Cardiac fibroblast (primary cell): ENCODE results near the gene GOT1.

ENCODE experiments used
- DNase-seq, 2 donors: peaks; one replicate each; pipeline versions ENCODE4 v3.0.0 to v3.0.0-alpha.2; 2010; ENCODE audit warnings: low read depth in 2 of 2
- H3K4me3 ChIP-seq, 2 donors: replicated peaks in 1 of 2; 1 replicate in 1 of 2; 2 replicates in 1 of 2; pipeline ENCODE4 v1.5.1; 2011; ENCODE audit warnings: low read depth in 2 of 2, low read length in 2 of 2, mild to moderate bottlenecking in 2 of 2, moderate library complexity in 1 of 2
- CTCF ChIP-seq: IDR thresholded peaks from one replicate; pipeline ENCODE4 v1.5.1; 2011; ENCODE audit warnings: low read depth, mild to moderate bottlenecking, low read length, inconsistent platforms

Gene GOT1

GRCh38 chr10:99438890-99439289, 8.5 kb upstream of the GOT1 start:
- no peak for TF ChIP-seq CTCF
- no peak for DNase-seq
- H3K4me3 ChIP-seq: no peak overlapping the region

- TF ChIP-seq CTCF: peak; percentile 37
These were observed 5.7 kb upstream of the GOT1 start for GRCh38 chr10:99435986-99436638.

GRCh38 chr10:99433378-99434020, 3.1 kb upstream of the GOT1 start:
- no peak overlapping the region for H3K4me3 ChIP-seq
- DNase-seq: no peak
- peak; percentile 16 for TF ChIP-seq CTCF

More at GRCh38 chr10:99435986-99436638, 5.7 kb upstream of the GOT1 start:
- no peak overlapping the region for H3K4me3 ChIP-seq
- DNase-seq: peak; percentile 69 to 71

GRCh38 chr10:99432881-99433280, 2.5 kb upstream of the GOT1 start:
- H3K4me3 ChIP-seq: no peak overlapping the region
- DNase-seq: no peak
- no peak for TF ChIP-seq CTCF

- no peak for DNase-seq
- no peak for TF ChIP-seq CTCF
- peak overlapping the region in 1 of 2 donors; percentile 99 for H3K4me3 ChIP-seq
These were observed 1.6 kb upstream of the GOT1 start for GRCh38 chr10:99432047-99432446.

- H3K4me3 ChIP-seq: peak overlapping the region; percentile 99 to 100
- peak; percentile 48 to 57 for DNase-seq
- no peak for TF ChIP-seq CTCF
These were observed 851 bp upstream of the GOT1 start for GRCh38 chr10:99431190-99431760.
